Panc1 (cell line): ENCODE measurements around the gene RFPL4A. TPM values are rescaled to one million over a fixed set of nuclear protein-coding genes. Genes with fewer than 3 reads are reported as not detected.

Experiments used
- ATAC-seq: fragments of 200-7000 bp; cut with Tn5 transposase; 2 replicates; pipeline ENCODE4 v1.9.1; 2020; ENCODE audit warnings: mild to moderate bottlenecking, moderate library complexity
- BruUV-seq: library from RNA; stranded (reverse); fragments of 400-500 nt; replicated peaks from 2 replicates; lab custom pipeline; 2021; lab: Mats Ljungman, UMichigan
- CTCF ChIA-PET: fragments of 300-600 bp; sonication (Branson Sonifier 250); formaldehyde crosslinking; loops from one replicate; lab custom pipeline; 2022; ENCODE audit warnings: antibody characterized with exemption; lab: Charles Lee
- POLR2A ChIA-PET: fragments of 300-600 bp; sonication (Branson Sonifier 250); formaldehyde crosslinking; loops from one replicate; lab custom pipeline; 2022; ENCODE audit warnings: antibody characterized with exemption; lab: Charles Lee
- DNase-seq: peaks from one replicate; pipeline ENCODE4 v3.0.0-alpha.2; 2010; ENCODE audit warnings: low read depth, low spot score
- H3K27ac ChIP-seq: 2 replicates; pipeline ENCODE4 v1.5.1; 2011; ENCODE audit warnings: mild to moderate bottlenecking, low read length, inconsistent platforms
- H3K27me3 ChIP-seq: fragments of 200-500 bp; sonication (Bioruptor generic); 2 replicates; pipeline ENCODE4 v1.6.0; 2014; ENCODE audit warnings: low read length, inconsistent platforms; ENCODE audit not compliant: control insufficient read depth, insufficient read depth
- H3K36me3 ChIP-seq: fragments of 200-500 bp; sonication (Bioruptor generic); 2 replicates; pipeline ENCODE4 v1.5.1; 2014; ENCODE audit warnings: inconsistent platforms, mild to moderate bottlenecking, low read length, moderate library complexity; ENCODE audit not compliant: control insufficient read depth, insufficient read depth
- H3K4me1 ChIP-seq: 2 replicates; pipeline ENCODE4 v1.5.1; 2011; ENCODE audit warnings: inconsistent platforms, mild to moderate bottlenecking, low read length, moderate library complexity; ENCODE audit not compliant: control insufficient read depth, insufficient read depth
- H3K4me3 ChIP-seq, 2 experiments: 2 replicates each; pipeline ENCODE4 v1.5.1; 2011 to 2012; ENCODE audit warnings: low read depth in 2 of 2, low read length in 2 of 2, mild to moderate bottlenecking in 2 of 2, inconsistent platforms in 1 of 2, moderate library complexity in 1 of 2
- H3K9me3 ChIP-seq: fragments of 200-500 bp; sonication (Bioruptor generic); 2 replicates; pipeline ENCODE4 v1.5.1; 2014; ENCODE audit warnings: low read depth, mild to moderate bottlenecking, inconsistent platforms, low read length, moderate library complexity; ENCODE audit not compliant: control insufficient read depth, insufficient read depth
- CTCF ChIP-seq: fragments of 450-650 bp; IDR thresholded peaks from 2 replicates; pipeline ENCODE4 v1.5.1; 2017; ENCODE audit warnings: mild to moderate bottlenecking
- POLR2AphosphoS5 ChIP-seq: IDR thresholded peaks from 2 replicates; pipeline ENCODE4 v1.6.1; 2012; ENCODE audit warnings: mild to moderate bottlenecking, low read depth, low read length, moderate library complexity
- REST ChIP-seq, 2 experiments: IDR thresholded peaks; 2 replicates each; pipeline ENCODE4 v1.6.1; 2011 to 2012; ENCODE audit warnings: low read depth in 2 of 2, control low read depth in 1 of 2, low read length in 1 of 2, mild to moderate bottlenecking in 1 of 2, moderate library complexity in 1 of 2; ENCODE audit not compliant: insufficient read depth in 1 of 2
- SIN3A ChIP-seq: IDR thresholded peaks from 2 replicates; pipeline ENCODE4 v1.6.1; 2012; ENCODE audit warnings: low read depth, mild to moderate bottlenecking, low read length, moderate library complexity, borderline replicate concordance; ENCODE audit not compliant: insufficient read depth
- TCF7L2 ChIP-seq: IDR thresholded peaks from 2 replicates; pipeline ENCODE4 v1.6.1; 2011; ENCODE audit warnings: mild to moderate bottlenecking, low read depth, low read length, inconsistent platforms
- in situ Hi-C: cut with HindIII; loops from 2 replicates; pipeline ENCODE4 v1.10.0; 2016; ENCODE audit warnings: low sequenced_read_pairs, low pct_unique_long_range_greater_than_20kb
- intact Hi-C: fragments of 100-400 bp; cut with micrococcal nuclease; formaldehyde crosslinking; loops from one replicate; pipeline ENCODE4 v1.10.0; 2022; ENCODE audit not compliant: unreplicated experiment
- total RNA-seq: library from RNA; stranded (reverse); gene quantifications from one replicate; pipeline ENCODE4 v1.2.1, GENCODE V29; 2021; ENCODE audit not compliant: unreplicated experiment

Gene RFPL4A
- total RNA-seq, 1 experiment from 2014 or later = not detected

GRCh38 chr19:55712804-55713631 lies 45.9 kb upstream of the RFPL4A start:
- Histone ChIP-seq H3K36me3 (no peaks in the 10 kb centered on the region), H3K4me1 (no peaks in the 10 kb centered on the region), H3K27me3 (peaks cover 23% of the 10 kb centered on the region), H3K4me3 (no peak overlapping the region), H3K27ac (no peak overlapping the region), H3K9me3 (no peaks in the 10 kb centered on the region)
- TF ChIP-seq POLR2AphosphoS5 = no peak
- TF ChIP-seq REST (IDR thresholded peaks at IDR 0.05; ENCODE audit: insufficient read depth in 1 of 2, low read depth in 2 of 2, low read length in 1 of 2) = no peak
- TF ChIP-seq SIN3A = no peak
- no peak for TF ChIP-seq CTCF
- no peak for TF ChIP-seq TCF7L2
- in situ Hi-C loops (no loop called here), intact Hi-C loops (no loop called here)
- no peak for DNase-seq
- CTCF ChIA-PET = no interaction called here
- no TSS peak for BruUV-seq
- ATAC-seq = no peak
- POLR2A ChIA-PET = no interaction called here

- intact Hi-C loops (no loop called here), in situ Hi-C loops (no loop called here)
- Histone ChIP-seq H3K9me3 (peaks cover 4% of the 10 kb centered on the region; the same call in 1 of the 2 replicates), H3K27me3 (peaks cover 40% of the 10 kb centered on the region), H3K36me3 (no peaks in the 10 kb centered on the region), H3K4me3 (no peak overlapping the region), H3K4me1 (no peaks in the 10 kb centered on the region), H3K27ac (no peak overlapping the region)
- BruUV-seq = no TSS peak
- CTCF ChIA-PET = no interaction called here
- POLR2A ChIA-PET = no interaction called here
- no peak for DNase-seq
- ATAC-seq = no peak
- TF ChIP-seq CTCF = no peak
- no peak for TF ChIP-seq SIN3A
- TF ChIP-seq TCF7L2 = no peak
- TF ChIP-seq REST (IDR thresholded peaks at IDR 0.05; ENCODE audit: insufficient read depth in 1 of 2, low read depth in 2 of 2, low read length in 1 of 2) = no peak
- TF ChIP-seq POLR2AphosphoS5 = no peak
These were observed 42.4 kb upstream of the RFPL4A start for GRCh38 chr19:55716531-55716930.
